HCT116 (cell line): ENCODE data around the gene RCAN3. TPM values are rescaled to one million over a fixed set of nuclear protein-coding genes. Genes with fewer than 3 reads are reported as not detected.

ENCODE experiments used
- ATAC-seq: fragments of 200-7000 bp; cut with Tn5 transposase; 2 replicates; pipeline ENCODE4 v1.9.1; 2020; ENCODE audit warnings: mild to moderate bottlenecking, moderate library complexity
- BruUV-seq: library from RNA; stranded (reverse); fragments of 400-500 nt; replicated peaks from 2 replicates; lab custom pipeline; 2021; lab: Mats Ljungman, UMichigan
- CTCF ChIA-PET: fragments of 300-600 bp; sonication (Branson Sonifier 250); formaldehyde crosslinking; loops from one replicate; lab custom pipeline; 2021; ENCODE audit warnings: antibody characterized with exemption; lab: Charles Lee
- POLR2A ChIA-PET: fragments of 300-600, 350-600 bp; sonication (Branson Sonifier 250); formaldehyde crosslinking; loops from one replicate; lab custom pipeline; 2021; ENCODE audit warnings: antibody characterized with exemption; lab: Charles Lee
- RAD21 ChIA-PET, 2 experiments: fragments of 300-600 bp; sonication (Branson Sonifier 250); formaldehyde crosslinking; loops; one replicate each; lab custom pipeline; 2023; ENCODE audit warnings: low total read pairs in 2 of 2; ENCODE audit not compliant: uncharacterized antibody in 2 of 2, unreplicated experiment in 2 of 2, low non-redundant PET in 1 of 2; lab: Charles Lee
- DNase-seq: peaks from one replicate; pipeline ENCODE4 v3.0.0-alpha.2; 2010; ENCODE audit warnings: low read depth, low spot score
- H2AFZ ChIP-seq: fragments of 200-600 bp; shearing (Covaris generic), sonication (generic); 2 replicates; pipeline ENCODE4 v1.6.1; 2017; ENCODE audit warnings: low read depth, mixed run types, mixed read lengths, antibody characterized with exemption, low read length; ENCODE audit not compliant: poor library complexity, severe bottlenecking
- H3K27ac ChIP-seq: 2 replicates; pipeline ENCODE4 v1.5.1; 2012; ENCODE audit warnings: low read depth, low read length
- H3K27me3 ChIP-seq: fragments of 200-600 bp; sonication (generic); 2 replicates; pipeline ENCODE4 v1.6.1; 2016; ENCODE audit warnings: mixed run types, low read length, mixed read lengths; ENCODE audit not compliant: insufficient read depth
- H3K36me3 ChIP-seq, 2 experiments: fragments of 200-500 bp in 1 of 2; fragments of 200-600 bp in 1 of 2; sonication (Bioruptor generic) in 1 of 2; sonication (generic) in 1 of 2; 2 replicates each; pipeline versions ENCODE4 v1.5.1 to v1.6.1; 2014 to 2016; ENCODE audit warnings: low read length in 2 of 2, inconsistent platforms in 1 of 2, mixed read lengths in 1 of 2, mixed run types in 1 of 2; ENCODE audit not compliant: insufficient read depth in 2 of 2, control insufficient read depth in 1 of 2
- H3K4me1 ChIP-seq, 2 experiments: fragments of 200-600 bp in 1 of 2; sonication (generic) in 1 of 2; 2 replicates each; pipeline versions ENCODE4 v1.5.1 to v1.6.1; 2012 to 2017; ENCODE audit warnings: low read length in 2 of 2, inconsistent platforms in 1 of 2, mild to moderate bottlenecking in 1 of 2, mixed read lengths in 1 of 2, mixed run types in 1 of 2, moderate library complexity in 1 of 2; ENCODE audit not compliant: insufficient read depth in 2 of 2, control insufficient read depth in 1 of 2
- H3K4me2 ChIP-seq: fragments of 200-600 bp; sonication (generic); 2 replicates; pipeline ENCODE4 v1.6.1; 2017; ENCODE audit warnings: mixed run types, low read length, mixed read lengths
- H3K4me3 ChIP-seq, 2 experiments: fragments of 200-600 bp in 1 of 2; sonication (generic) in 1 of 2; replicated peaks in 1 of 2; 2 replicates each; pipeline ENCODE4 v1.5.1; 2011 to 2016; ENCODE audit warnings: low read length in 2 of 2, control low read depth in 1 of 2, low read depth in 1 of 2, mild to moderate bottlenecking in 1 of 2, mixed read lengths in 1 of 2, mixed run types in 1 of 2
- H3K79me2 ChIP-seq: fragments of 200-600 bp; sonication (generic); 2 replicates; pipeline ENCODE4 v1.6.1; 2017; ENCODE audit warnings: mild to moderate bottlenecking, mixed run types, low read length, moderate library complexity, mixed read lengths; ENCODE audit not compliant: insufficient read depth
- H3K9ac ChIP-seq: fragments of 200-600 bp; sonication (generic); 2 replicates; pipeline ENCODE4 v1.6.1; 2016; ENCODE audit warnings: low read length, mixed read lengths
- H3K9me2 ChIP-seq: fragments of 200-600 bp; sonication (generic), shearing (Covaris generic); 2 replicates; pipeline ENCODE4 v1.6.1; 2017; ENCODE audit warnings: mixed run types, mild to moderate bottlenecking, moderate library complexity; ENCODE audit not compliant: insufficient read depth
- H3K9me3 ChIP-seq, 2 experiments: fragments of 200-500 bp in 1 of 2; fragments of 200-600 bp in 1 of 2; sonication (Bioruptor generic) in 1 of 2; sonication (generic) in 1 of 2; 2 replicates each; pipeline ENCODE4 v1.6.1; 2014 to 2017; ENCODE audit warnings: low read length in 2 of 2, mixed read lengths in 2 of 2, inconsistent platforms in 1 of 2, low read depth in 1 of 2, mild to moderate bottlenecking in 1 of 2, mixed run types in 1 of 2, moderate library complexity in 1 of 2; ENCODE audit not compliant: control insufficient read depth in 1 of 2, insufficient read depth in 1 of 2
- H4K20me1 ChIP-seq: fragments of 200-600 bp; sonication (generic), shearing (Covaris generic); 2 replicates; pipeline ENCODE4 v1.6.1; 2017; ENCODE audit warnings: mixed run types, mild to moderate bottlenecking, moderate library complexity; ENCODE audit not compliant: insufficient read depth
- ATF3 ChIP-seq: IDR thresholded peaks from 2 replicates; pipeline ENCODE4 v1.6.1; 2012
- CBX3 ChIP-seq: IDR thresholded peaks from 2 replicates; pipeline ENCODE4 v1.6.1; 2012; ENCODE audit warnings: low read depth
- CTCF ChIP-seq, 3 experiments: fragments of 200-600 bp in 1 of 3; sonication (generic) in 1 of 3; IDR thresholded peaks in 2 of 3; conservative IDR thresholded peaks in 1 of 3; 2 replicates each; pipeline ENCODE4 v1.5.1; 2012 to 2017; ENCODE audit warnings: low read depth in 2 of 3, low read length in 2 of 3, antibody characterized with exemption in 1 of 3, borderline replicate concordance in 1 of 3, control low read depth in 1 of 3, mild to moderate bottlenecking in 1 of 3, mixed read lengths in 1 of 3, mixed run types in 1 of 3, moderate library complexity in 1 of 3; ENCODE audit not compliant: insufficient read depth in 1 of 3
- EGR1 ChIP-seq: IDR thresholded peaks from 2 replicates; pipeline ENCODE4 v1.6.1; 2012; ENCODE audit warnings: low read depth
- EZH2phosphoT487 ChIP-seq: fragments of 200-600 bp; IDR thresholded peaks from 2 replicates; pipeline ENCODE4 v1.6.1; 2018; ENCODE audit warnings: antibody characterized with exemption, borderline replicate concordance
- FOSL1 ChIP-seq: IDR thresholded peaks from 2 replicates; pipeline ENCODE4 v1.6.1; 2012; ENCODE audit warnings: low read depth
- JUND ChIP-seq: IDR thresholded peaks from 2 replicates; pipeline ENCODE4 v1.6.1; 2012
- POLR2A ChIP-seq: IDR thresholded peaks from 2 replicates; pipeline ENCODE4 v1.7.0; 2011; ENCODE audit warnings: borderline replicate concordance; ENCODE audit not compliant: insufficient read depth, insufficient read length; ENCODE audit errors: extremely low read depth
- REST ChIP-seq: IDR thresholded peaks from 2 replicates; pipeline ENCODE4 v1.6.1; 2012; ENCODE audit warnings: low read depth
- SIN3A ChIP-seq: IDR thresholded peaks from 2 replicates; pipeline ENCODE4 v1.6.1; 2012; ENCODE audit warnings: low read depth
- SP1 ChIP-seq: IDR thresholded peaks from 2 replicates; pipeline ENCODE4 v1.6.1; 2012; ENCODE audit warnings: low read depth
- SRF ChIP-seq: IDR thresholded peaks from 2 replicates; pipeline ENCODE4 v1.6.1; 2012; ENCODE audit warnings: low read depth
- TCF7L2 ChIP-seq: IDR thresholded peaks from 2 replicates; pipeline ENCODE4 v1.7.0; 2011; ENCODE audit warnings: borderline replicate concordance, inconsistent platforms; ENCODE audit not compliant: insufficient read depth, insufficient read length; ENCODE audit errors: extremely low read depth
- ZBTB33 ChIP-seq: IDR thresholded peaks from 2 replicates; pipeline ENCODE4 v1.6.1; 2011; ENCODE audit warnings: mild to moderate bottlenecking, low read length, moderate library complexity; ENCODE audit not compliant: insufficient replicate concordance; ENCODE audit errors: extremely low read depth
- ZNF274 ChIP-seq: fragments of 200-500 bp; sonication (Bioruptor generic); IDR thresholded peaks from 2 replicates; pipeline ENCODE4 v1.6.1; 2014; ENCODE audit warnings: mild to moderate bottlenecking, low read depth, low read length, inconsistent platforms
- intact Hi-C: fragments of 100-400 bp; cut with micrococcal nuclease; formaldehyde crosslinking; loops from 2 replicates; pipeline ENCODE4 v1.10.0; 2022
- total RNA-seq: library from RNA; stranded (reverse); gene quantifications from one replicate; pipeline ENCODE4 v1.2.1, GENCODE V29; 2021; ENCODE audit not compliant: unreplicated experiment

Gene RCAN3
- total RNA-seq, 1 experiment from 2014 or later: 13.3 TPM

- ChIA-PET POLR2A (no interaction called here), CTCF (interaction anchor here (1.5 kb wide), 1 partner anchor 9 kb away, joined by 12 read pairs; no protein-coding TSS in a partner anchor), RAD21 (no interaction called here)
- BruUV-seq: no TSS peak
- Histone ChIP-seq H3K4me3 (no peak overlapping the region), H3K4me1 (peaks cover 18 to 19% of the 10 kb centered on the region in 2 experiments), H3K36me3 (no peaks in the 10 kb centered on the region), H3K9me3 (no peaks in the 10 kb centered on the region), H3K27ac (no peak overlapping the region), H2AFZ (no peak overlapping the region), H3K9ac (no peak overlapping the region), H3K9me2 (no peaks in the 10 kb centered on the region), H3K4me2 (no peak overlapping the region), H3K27me3 (no peaks in the 10 kb centered on the region), H3K79me2 (no peaks in the 10 kb centered on the region), H4K20me1 (no peaks in the 10 kb centered on the region)
- no peak for DNase-seq
- TF ChIP-seq JUND (no peak), SRF (no peak), REST (no peak), ATF3 (no peak), TCF7L2 (no peak), ZBTB33 (no peak), EGR1 (no peak), SP1 (no peak), CBX3 (no peak), EZH2phosphoT487 (no peak), FOSL1 (no peak), CTCF (IDR thresholded peaks at IDR 0.05 in 2 of 3, conservative IDR thresholded peaks at IDR 0.05 in 1 of 3; ENCODE audit: borderline replicate concordance in 1 of 3, insufficient read depth in 1 of 3, low read depth in 2 of 3, low read length in 2 of 3) (no peak), SIN3A (no peak), ZNF274 (no peak), POLR2A (no peak)
- ATAC-seq: no peak
- intact Hi-C loops: loop anchor here (10.0 kb wide), 1 partner anchor 317 kb away; no protein-coding TSS in a partner anchor
Measured at GRCh38 chr1:24517898-24518297, 15.3 kb downstream of the RCAN3 start.
